OCI-LY7 (cell line): ENCODE measurements around the gene PARD6G. TPM values are rescaled to one million over a fixed set of nuclear protein-coding genes. Genes with fewer than 3 reads are reported as not detected.

ENCODE experiments used
- BruUV-seq: library from RNA; stranded (reverse); fragments of 400-500 nt; replicated peaks from 2 replicates; lab custom pipeline; 2021; lab: Mats Ljungman, UMichigan
- CTCF ChIA-PET: fragments of 300-600 bp; sonication (Branson Sonifier 250); formaldehyde crosslinking; loops from one replicate; lab custom pipeline; 2022; ENCODE audit warnings: antibody characterized with exemption; ENCODE audit not compliant: unreplicated experiment; lab: Charles Lee
- POLR2A ChIA-PET: fragments of 300-600 bp; sonication (Branson Sonifier 250); formaldehyde crosslinking; loops from one replicate; lab custom pipeline; 2022; ENCODE audit warnings: antibody characterized with exemption; lab: Charles Lee
- DNase-seq: peaks from one replicate; pipeline ENCODE4 v3.0.0-alpha.2; 2015; ENCODE audit warnings: low spot score
- H2AFZ ChIP-seq: fragments of 200-600 bp; sonication (generic), shearing (Covaris generic); 2 replicates; pipeline ENCODE4 v1.6.1; 2014; ENCODE audit warnings: mild to moderate bottlenecking, antibody characterized with exemption, low read length, moderate library complexity
- H3K27ac ChIP-seq: fragments of 200-600 bp; sonication (generic); 2 replicates; pipeline ENCODE4 v1.5.1; 2014; ENCODE audit warnings: mixed run types, low read depth, mild to moderate bottlenecking, moderate library complexity, low read length, inconsistent platforms; ENCODE audit not compliant: poor library complexity, severe bottlenecking
- H3K36me3 ChIP-seq: fragments of 200-600 bp; sonication (generic); 2 replicates; pipeline ENCODE4 v1.6.1; 2014; ENCODE audit warnings: mild to moderate bottlenecking, antibody characterized with exemption, low read length, moderate library complexity, mixed read lengths; ENCODE audit not compliant: insufficient read depth
- H3K4me1 ChIP-seq: fragments of 200-600 bp; sonication (generic); 2 replicates; pipeline ENCODE4 v1.5.1; 2014; ENCODE audit warnings: mild to moderate bottlenecking, low read length; ENCODE audit not compliant: insufficient read depth, poor library complexity, severe bottlenecking
- H3K4me2 ChIP-seq: fragments of 200-600 bp; sonication (generic); 2 replicates; pipeline ENCODE4 v1.6.1; 2014; ENCODE audit warnings: mild to moderate bottlenecking, low read length
- H3K4me3 ChIP-seq: fragments of 200-600 bp; sonication (generic); 2 replicates; pipeline ENCODE4 v1.5.1; 2014; ENCODE audit warnings: mild to moderate bottlenecking, low read depth, low read length; ENCODE audit not compliant: poor library complexity, severe bottlenecking
- H3K79me2 ChIP-seq: fragments of 200-600 bp; sonication (generic); 2 replicates; pipeline ENCODE4 v1.6.1; 2016; ENCODE audit warnings: low read depth, mild to moderate bottlenecking, low read length, moderate library complexity, mixed read lengths; ENCODE audit not compliant: insufficient read depth
- H3K9me2 ChIP-seq: fragments of 200-600 bp; sonication (generic); 2 replicates; pipeline ENCODE4 v1.6.1; 2016; ENCODE audit warnings: mild to moderate bottlenecking, low read length, mixed read lengths; ENCODE audit not compliant: insufficient read depth
- H3K9me3 ChIP-seq: fragments of 200-600 bp; sonication (generic); 2 replicates; pipeline ENCODE4 v1.6.1; 2014; ENCODE audit warnings: mild to moderate bottlenecking, mixed run types, low read length, mixed read lengths
- H4K20me1 ChIP-seq: fragments of 200-600 bp; sonication (generic); 2 replicates; pipeline ENCODE4 v1.6.1; 2014; ENCODE audit warnings: mild to moderate bottlenecking, antibody characterized with exemption, low read length, moderate library complexity, mixed read lengths; ENCODE audit not compliant: insufficient read depth
- EZH2phosphoT487 ChIP-seq: fragments of 200-600 bp; sonication (generic); IDR thresholded peaks from 2 replicates; pipeline ENCODE4 v1.6.1; 2018; ENCODE audit warnings: low read depth, borderline replicate concordance, mild to moderate bottlenecking, mixed run types, antibody characterized with exemption, low read length, moderate library complexity, mixed read lengths
- intact Hi-C: fragments of 100-400 bp; cut with micrococcal nuclease; formaldehyde crosslinking; loops from one replicate; pipeline ENCODE4 v1.10.0; 2022; ENCODE audit not compliant: unreplicated experiment
- total RNA-seq, 2 experiments: library from RNA; depleted of rRNA in 1 of 2; stranded (reverse); fragments of >200 nt in 1 of 2; shearing (Covaris generic) in 1 of 2; gene quantifications; 2 replicates each; pipeline ENCODE4 v1.2.3, GENCODE V29; 2014 to 2022
- TF ChIP-seq, protein P1 (sequence below): fragments of 200-600 bp; sonication (generic); conservative IDR thresholded peaks from 2 replicates; pipeline ENCODE4 v1.5.1; 2014; ENCODE audit warnings: mild to moderate bottlenecking, antibody characterized with exemption, low read length, moderate library complexity, mixed read lengths

PARD6G gene
- total RNA-seq, 2 experiments from 2014 or later: 0.03 TPM; not detected in 1

DNA sequence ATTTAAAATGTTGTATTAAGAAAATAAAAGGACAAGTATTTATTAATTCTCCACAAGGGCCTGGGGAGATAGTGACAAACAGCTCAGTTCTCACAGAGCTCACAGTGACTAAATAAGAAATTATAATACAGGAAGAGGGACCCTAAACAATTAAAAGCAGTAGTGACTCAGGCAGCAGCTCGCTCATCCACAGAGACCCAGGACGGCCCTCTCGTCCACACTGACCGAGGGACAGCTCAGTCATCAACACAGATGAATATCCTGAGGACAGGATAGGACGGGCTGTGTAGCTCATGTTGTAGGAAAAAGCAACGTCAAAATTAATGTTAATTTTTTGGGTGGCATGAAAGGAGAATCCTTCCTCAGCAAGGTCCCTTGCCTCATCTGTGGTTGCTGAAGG lies 44.1 kb downstream of the PARD6G start:
- H3K4me2 ChIP-seq: no peak overlapping the region
- no peak for TF ChIP-seq EZH2phosphoT487
- TF ChIP-seq, protein P1, sequence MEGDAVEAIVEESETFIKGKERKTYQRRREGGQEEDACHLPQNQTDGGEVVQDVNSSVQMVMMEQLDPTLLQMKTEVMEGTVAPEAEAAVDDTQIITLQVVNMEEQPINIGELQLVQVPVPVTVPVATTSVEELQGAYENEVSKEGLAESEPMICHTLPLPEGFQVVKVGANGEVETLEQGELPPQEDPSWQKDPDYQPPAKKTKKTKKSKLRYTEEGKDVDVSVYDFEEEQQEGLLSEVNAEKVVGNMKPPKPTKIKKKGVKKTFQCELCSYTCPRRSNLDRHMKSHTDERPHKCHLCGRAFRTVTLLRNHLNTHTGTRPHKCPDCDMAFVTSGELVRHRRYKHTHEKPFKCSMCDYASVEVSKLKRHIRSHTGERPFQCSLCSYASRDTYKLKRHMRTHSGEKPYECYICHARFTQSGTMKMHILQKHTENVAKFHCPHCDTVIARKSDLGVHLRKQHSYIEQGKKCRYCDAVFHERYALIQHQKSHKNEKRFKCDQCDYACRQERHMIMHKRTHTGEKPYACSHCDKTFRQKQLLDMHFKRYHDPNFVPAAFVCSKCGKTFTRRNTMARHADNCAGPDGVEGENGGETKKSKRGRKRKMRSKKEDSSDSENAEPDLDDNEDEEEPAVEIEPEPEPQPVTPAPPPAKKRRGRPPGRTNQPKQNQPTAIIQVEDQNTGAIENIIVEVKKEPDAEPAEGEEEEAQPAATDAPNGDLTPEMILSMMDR: no peak
- no peak overlapping the region for H3K27ac ChIP-seq
- no peaks in the 10 kb centered on the region for H3K9me2 ChIP-seq
- ChIA-PET POLR2A (no interaction called here), CTCF (no interaction called here)
- H4K20me1 ChIP-seq: no peaks in the 10 kb centered on the region
- no peak overlapping the region for H3K4me3 ChIP-seq
- no TSS peak for BruUV-seq
- H2AFZ ChIP-seq: no peak overlapping the region
- DNase-seq: no peak
- H3K4me1 ChIP-seq: no peaks in the 10 kb centered on the region
- H3K79me2 ChIP-seq: no peaks in the 10 kb centered on the region
- intact Hi-C loops: no loop called here
- no peaks in the 10 kb centered on the region for H3K9me3 ChIP-seq
- no peaks in the 10 kb centered on the region for H3K36me3 ChIP-seq

DNA sequence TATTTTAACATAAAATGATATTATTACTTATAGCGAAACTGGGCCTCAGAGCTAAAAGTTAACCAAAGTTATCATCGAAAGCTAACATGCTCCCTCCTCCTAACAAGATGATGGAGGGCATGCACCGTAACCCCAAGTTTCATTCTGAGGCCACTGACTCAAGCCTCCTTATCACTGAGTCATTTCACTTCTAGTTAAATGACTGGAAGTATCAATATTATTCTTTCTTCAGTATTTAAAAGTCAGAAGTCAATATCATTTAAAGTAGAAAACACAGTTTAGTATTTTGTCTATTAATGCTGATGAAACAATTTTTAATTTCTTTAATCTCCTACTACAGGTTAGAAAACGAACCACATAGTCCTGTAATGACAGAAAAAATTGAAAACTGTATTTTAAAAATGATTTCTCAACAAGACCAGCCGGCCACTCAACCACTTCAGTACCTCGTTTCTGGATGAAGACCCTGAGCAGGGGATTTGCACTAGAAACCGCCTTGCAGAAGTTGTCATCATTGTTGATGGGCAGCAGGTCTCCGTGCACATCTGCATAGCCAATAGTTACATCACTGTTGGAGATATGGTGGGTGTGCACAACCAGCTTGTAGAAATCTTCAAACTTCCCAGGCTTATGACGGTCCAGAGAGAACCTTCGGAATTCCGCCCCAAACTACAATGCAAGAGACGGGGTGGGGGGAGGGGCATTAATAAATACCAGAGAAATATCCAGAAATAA lies 44.9 kb downstream of the PARD6G start:
- BruUV-seq: no TSS peak
- no peak overlapping the region for H3K4me2 ChIP-seq
- DNase-seq: no peak

DNA sequence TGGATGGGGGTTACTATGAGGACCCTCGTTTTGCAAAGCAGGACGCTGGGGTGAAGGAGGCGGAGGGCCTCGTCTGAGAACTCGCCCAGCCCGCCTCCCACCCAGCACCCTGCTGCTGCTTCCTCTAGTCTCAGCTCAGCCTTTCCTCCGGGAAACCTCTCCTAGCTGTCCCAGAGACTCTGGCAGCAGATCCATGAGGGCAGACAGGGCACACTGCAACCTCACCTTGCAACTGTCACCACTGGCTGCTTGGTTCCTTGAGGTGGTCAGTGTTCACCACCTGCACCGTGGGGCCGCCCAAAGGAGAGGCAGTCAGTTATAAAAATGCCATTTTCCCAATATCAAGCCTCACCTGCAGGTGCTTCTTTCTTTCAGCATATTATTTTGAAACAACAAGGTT lies 45.6 kb downstream of the PARD6G start:
- CTCF ChIA-PET: no interaction called here
- no TSS peak for BruUV-seq
- no peaks in the 10 kb centered on the region for H3K4me1 ChIP-seq
- no peak overlapping the region for H3K4me2 ChIP-seq
- DNase-seq: no peak
- intact Hi-C loops: no loop called here
- H3K36me3 ChIP-seq: no peaks in the 10 kb centered on the region
- TF ChIP-seq EZH2phosphoT487: no peak
- TF ChIP-seq, protein P1: no peak
- no peaks in the 10 kb centered on the region for H3K9me3 ChIP-seq
- no peaks in the 10 kb centered on the region for H3K9me2 ChIP-seq
- H3K79me2 ChIP-seq: no peaks in the 10 kb centered on the region
- no peak overlapping the region for H2AFZ ChIP-seq
- H3K4me3 ChIP-seq: no peak overlapping the region
- H3K27ac ChIP-seq: no peak overlapping the region
- no peaks in the 10 kb centered on the region for H4K20me1 ChIP-seq
- POLR2A ChIA-PET: no interaction called here

More for the DNA sequence above, 44.9 kb downstream of the PARD6G start:
- ChIA-PET CTCF (no interaction called here), POLR2A (interaction anchor here (0.6 kb wide), 1 partner anchor 31 kb away, joined by 4 read pairs; no protein-coding TSS in a partner anchor)
- Histone ChIP-seq H3K36me3 (no peaks in the 10 kb centered on the region), H3K4me3 (no peak overlapping the region), H2AFZ (no peak overlapping the region), H3K4me1 (no peaks in the 10 kb centered on the region), H3K9me2 (no peaks in the 10 kb centered on the region), H3K9me3 (no peaks in the 10 kb centered on the region), H3K79me2 (no peaks in the 10 kb centered on the region), H4K20me1 (no peaks in the 10 kb centered on the region), H3K27ac (no peak overlapping the region)
- TF ChIP-seq, protein P1: no peak
- TF ChIP-seq EZH2phosphoT487: no peak
- intact Hi-C loops: no loop called here
